Endothelial cell of umbilical vein (primary cell): ENCODE data around the gene CARMIL1. TPM values are rescaled to one million over a fixed set of nuclear protein-coding genes. Genes with fewer than 3 reads are reported as not detected.

ENCODE experiments used
- BruUV-seq: library from RNA; stranded (reverse); fragments of 400-500 nt; replicated peaks from 2 replicates; lab custom pipeline; 2021; lab: Mats Ljungman, UMichigan
- CTCF ChIA-PET: fragments of 300-600, 350-600 bp; sonication (Branson Sonifier 250); formaldehyde crosslinking; loops from one replicate; lab custom pipeline; 2021; ENCODE audit warnings: antibody characterized with exemption, inconsistent platforms; lab: Charles Lee
- POLR2A ChIA-PET: fragments of 300-600, 350-600 bp; sonication (Branson Sonifier 250); formaldehyde crosslinking; loops from one replicate; lab custom pipeline; 2021; ENCODE audit warnings: antibody characterized with exemption, inconsistent platforms; lab: Charles Lee
- DNase-seq: peaks from one replicate; pipeline ENCODE4 v3.0.0-alpha.2; 2011; ENCODE audit warnings: low read depth, low spot score
- FAIRE-seq: peaks from 2 replicates; lab custom pipeline; 2011; peaks lifted over from hg19 to GRCh38; lab: Jason Lieb, UNC
- H2AFZ ChIP-seq: 2 replicates; pipeline ENCODE4 v1.6.0; 2012; ENCODE audit warnings: low read depth, low read length, control low read depth, inconsistent platforms
- H3K27ac ChIP-seq: 2 replicates; pipeline ENCODE4 v1.5.1; 2011; ENCODE audit warnings: low read depth, mild to moderate bottlenecking, control low read depth, low read length, moderate library complexity; ENCODE audit not compliant: insufficient read depth
- H3K27me3 ChIP-seq, 2 experiments: 2 replicates each; pipeline versions ENCODE4 v1.6.0 to v1.6.1; 2011; ENCODE audit warnings: low read length in 2 of 2, mixed read lengths in 1 of 2; ENCODE audit not compliant: control insufficient read depth in 2 of 2, insufficient read depth in 2 of 2
- H3K36me3 ChIP-seq, 2 experiments: 2 replicates in 1 of 2; 3 replicates in 1 of 2; pipeline ENCODE4 v1.5.1; 2011; ENCODE audit warnings: low read length in 2 of 2, mild to moderate bottlenecking in 1 of 2, moderate library complexity in 1 of 2; ENCODE audit not compliant: control insufficient read depth in 2 of 2, insufficient read depth in 2 of 2; ENCODE audit errors: extremely low read depth in 1 of 2
- H3K4me1 ChIP-seq: 3 replicates; pipeline ENCODE4 v1.5.1; 2011; ENCODE audit warnings: mild to moderate bottlenecking, low read length; ENCODE audit not compliant: control insufficient read depth, insufficient read depth; ENCODE audit errors: extremely low read depth
- H3K4me2 ChIP-seq: 2 replicates; pipeline ENCODE4 v1.6.1; 2011; ENCODE audit warnings: low read length, control low read depth, mixed read lengths; ENCODE audit not compliant: insufficient read depth
- H3K4me3 ChIP-seq, 3 experiments: fragments of 200-600 bp in 1 of 3; sonication (generic), shearing (Covaris generic) in 1 of 3; replicated peaks in 1 of 3; 2 replicates each; pipeline ENCODE4 v1.5.1; 2011 to 2016; ENCODE audit warnings: control low read depth in 3 of 3, low read length in 3 of 3, mild to moderate bottlenecking in 2 of 3, inconsistent platforms in 1 of 3, low read depth in 1 of 3, moderate library complexity in 1 of 3; ENCODE audit not compliant: insufficient read depth in 1 of 3
- H3K79me2 ChIP-seq: 2 replicates; pipeline ENCODE4 v1.6.0; 2012; ENCODE audit warnings: low read length, inconsistent platforms; ENCODE audit not compliant: control insufficient read depth, insufficient read depth
- H3K9ac ChIP-seq: replicated peaks from 2 replicates; pipeline ENCODE3; 2011; ENCODE audit warnings: low read length, control low read depth; ENCODE audit not compliant: insufficient read depth; ENCODE audit errors: extremely low read depth
- H3K9me1 ChIP-seq: replicated peaks from 3 replicates; pipeline ENCODE4 v1.6.0; 2011; ENCODE audit warnings: mild to moderate bottlenecking, low read length; ENCODE audit not compliant: control insufficient read depth, insufficient read depth; ENCODE audit errors: extremely low read depth
- H3K9me3 ChIP-seq: replicated peaks from 2 replicates; pipeline ENCODE4 v1.5.1; 2012; ENCODE audit warnings: low read length, inconsistent platforms; ENCODE audit not compliant: control insufficient read depth, insufficient read depth
- H4K20me1 ChIP-seq: replicated peaks from 2 replicates; pipeline ENCODE3; 2011; ENCODE audit warnings: mild to moderate bottlenecking, low read length; ENCODE audit not compliant: control insufficient read depth, insufficient read depth; ENCODE audit errors: extremely low read depth
- CTCF ChIP-seq, 2 donors: IDR thresholded peaks; 1 replicate in 1 of 2; 2 replicates in 1 of 2; pipeline ENCODE4 v1.5.1; 2011; ENCODE audit warnings: low read length in 2 of 2, mild to moderate bottlenecking in 2 of 2, moderate library complexity in 2 of 2, control low read depth in 1 of 2, inconsistent platforms in 1 of 2, low read depth in 1 of 2; ENCODE audit not compliant: insufficient read depth in 1 of 2; ENCODE audit errors: extremely low read depth in 1 of 2
- EZH2 ChIP-seq: IDR thresholded peaks from 2 replicates; pipeline ENCODE4 v1.6.1; 2012; ENCODE audit warnings: borderline replicate concordance, low read depth, mild to moderate bottlenecking, moderate library complexity, low read length, inconsistent platforms; ENCODE audit not compliant: severe bottlenecking
- FOS ChIP-seq: IDR thresholded peaks from 2 replicates; pipeline ENCODE4 v1.6.1; 2011; ENCODE audit warnings: mild to moderate bottlenecking, low read length, moderate library complexity, borderline replicate concordance; ENCODE audit not compliant: insufficient read depth
- GATA2 ChIP-seq: IDR thresholded peaks from 2 replicates; pipeline ENCODE4 v1.7.0; 2011; ENCODE audit warnings: low read depth, mild to moderate bottlenecking, moderate library complexity, mixed read lengths, low read length; ENCODE audit not compliant: insufficient read length, insufficient read depth
- JUN ChIP-seq: IDR thresholded peaks from 2 replicates; pipeline ENCODE4 v1.6.1; 2011; ENCODE audit warnings: borderline replicate concordance, low read depth; ENCODE audit not compliant: insufficient read length, insufficient read depth
- MAX ChIP-seq: IDR thresholded peaks from 2 replicates; pipeline ENCODE4 v1.6.1; 2011; ENCODE audit not compliant: insufficient read depth, insufficient read length
- MYC ChIP-seq: IDR thresholded peaks from one replicate; pipeline ENCODE4 v1.6.1; 2011; ENCODE audit warnings: mild to moderate bottlenecking, low read depth, low read length
- POLR2A ChIP-seq: IDR thresholded peaks from 2 replicates; pipeline ENCODE4 v1.6.1; 2012; ENCODE audit warnings: low read depth, mild to moderate bottlenecking, control low read depth, low read length
- POLR2AphosphoS5 ChIP-seq: IDR thresholded peaks from 2 replicates; pipeline ENCODE4 v1.6.1; 2012; ENCODE audit warnings: low read depth, mild to moderate bottlenecking, control low read depth, low read length, moderate library complexity; ENCODE audit not compliant: insufficient read depth
- dilution Hi-C: fragments of 300-500 bp; cut with MboI; formaldehyde crosslinking; loops from one replicate; pipeline ENCODE4 v1.15.0; 2019; ENCODE audit warnings: low sequenced_read_pairs; ENCODE audit not compliant: extremely low pct_ligation_motif_present
- intact Hi-C: fragments of 100-400 bp; cut with micrococcal nuclease; formaldehyde crosslinking; loops from one replicate; pipeline ENCODE4 v1.10.0; 2022
- polyA plus RNA-seq, 4 experiments: library from polyadenylated mRNA; depleted of rRNA in 3 of 4; stranded (reverse) in 3 of 4; unstranded in 1 of 4; fragments of >200 nt; gene quantifications; 2 replicates each; pipeline versions ENCODE4 v1.2.1 to v1.2.3, GENCODE V29; 2011 to 2012; ENCODE audit warnings: missing spikeins in 1 of 4
- total RNA-seq: library from RNA; stranded (reverse); gene quantifications from 2 replicates; pipeline ENCODE4 v1.2.3, GENCODE V29; 2021

Gene CARMIL1
- total and polyA plus RNA-seq, 2 donors (not counting 3 experiments of a cell fraction or from before 2014, with no cell fraction given) = 1.3 to 8.7 TPM

DNA sequence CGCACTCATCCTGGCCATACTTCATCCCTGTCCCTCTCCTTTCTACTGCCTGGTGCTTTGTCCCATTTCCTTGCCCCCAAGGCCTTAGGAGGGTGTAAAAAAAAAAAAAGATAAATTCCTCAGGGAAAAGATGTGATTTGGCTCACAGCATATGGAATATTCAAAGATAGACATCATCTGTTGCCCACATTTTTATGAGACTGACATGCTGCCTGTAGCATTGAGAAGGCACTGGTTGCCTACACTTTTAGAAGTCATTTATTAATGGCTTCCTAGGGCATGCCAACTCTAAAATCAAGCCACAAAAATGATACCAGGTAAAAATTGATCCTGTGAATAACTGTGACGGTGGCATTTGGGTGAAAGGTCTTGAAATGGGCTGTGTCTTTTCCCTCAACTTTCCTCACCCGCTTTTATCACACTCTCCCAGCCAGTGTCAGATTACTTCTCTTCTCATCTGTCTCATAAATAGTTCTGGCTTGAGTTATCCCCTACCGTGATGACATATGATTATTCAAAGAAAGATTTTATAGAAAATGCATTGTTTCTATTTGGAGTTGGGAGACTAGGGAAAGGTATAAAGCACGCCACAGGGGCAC lies 139.4 kb downstream of the CARMIL1 start:
- Histone ChIP-seq H3K27me3 (peaks cover 0 to 2% of the 10 kb centered on the region in 2 experiments), H3K9me1 (no peaks in the 10 kb centered on the region), H3K79me2 (no peaks in the 10 kb centered on the region), H2AFZ (no peak overlapping the region), H4K20me1 (no peaks in the 10 kb centered on the region), H3K9me3 (no peaks in the 10 kb centered on the region), H3K36me3 (no peaks in the 10 kb centered on the region), H3K9ac (no peak overlapping the region), H3K4me1 (no peaks in the 10 kb centered on the region), H3K4me3 (no peak overlapping the region), H3K27ac (no peak overlapping the region), H3K4me2 (no peak overlapping the region)
- BruUV-seq = no TSS peak
- ChIA-PET POLR2A (no interaction called here), CTCF (interaction anchor here (0.8 kb wide), 1 partner anchor 9 kb away, joined by 3 read pairs; no protein-coding TSS in a partner anchor)
- TF ChIP-seq CTCF (IDR thresholded peaks at IDR 0.05; ENCODE audit: extremely low read depth in 1 of 2, insufficient read depth in 1 of 2, low read depth in 1 of 2, low read length in 2 of 2) = no peak
- no peak for TF ChIP-seq EZH2
- TF ChIP-seq MYC = no peak
- no peak for TF ChIP-seq POLR2AphosphoS5
- TF ChIP-seq JUN = no peak
- TF ChIP-seq FOS = no peak
- TF ChIP-seq POLR2A = no peak
- no peak for TF ChIP-seq MAX
- no peak for TF ChIP-seq GATA2
- FAIRE-seq (no peak), DNase-seq (no peak)
- dilution Hi-C loops (no loop called here), intact Hi-C loops (no loop called here)
